NCI-H748 (cell line): ENCODE measurements around the gene TNS2.

Source experiments
- DNase-seq: peaks from one replicate; lab custom pipeline; 2025; ENCODE audit not compliant: unreplicated experiment; lab: John Stamatoyannopoulos, UW

Gene TNS2

DNA sequence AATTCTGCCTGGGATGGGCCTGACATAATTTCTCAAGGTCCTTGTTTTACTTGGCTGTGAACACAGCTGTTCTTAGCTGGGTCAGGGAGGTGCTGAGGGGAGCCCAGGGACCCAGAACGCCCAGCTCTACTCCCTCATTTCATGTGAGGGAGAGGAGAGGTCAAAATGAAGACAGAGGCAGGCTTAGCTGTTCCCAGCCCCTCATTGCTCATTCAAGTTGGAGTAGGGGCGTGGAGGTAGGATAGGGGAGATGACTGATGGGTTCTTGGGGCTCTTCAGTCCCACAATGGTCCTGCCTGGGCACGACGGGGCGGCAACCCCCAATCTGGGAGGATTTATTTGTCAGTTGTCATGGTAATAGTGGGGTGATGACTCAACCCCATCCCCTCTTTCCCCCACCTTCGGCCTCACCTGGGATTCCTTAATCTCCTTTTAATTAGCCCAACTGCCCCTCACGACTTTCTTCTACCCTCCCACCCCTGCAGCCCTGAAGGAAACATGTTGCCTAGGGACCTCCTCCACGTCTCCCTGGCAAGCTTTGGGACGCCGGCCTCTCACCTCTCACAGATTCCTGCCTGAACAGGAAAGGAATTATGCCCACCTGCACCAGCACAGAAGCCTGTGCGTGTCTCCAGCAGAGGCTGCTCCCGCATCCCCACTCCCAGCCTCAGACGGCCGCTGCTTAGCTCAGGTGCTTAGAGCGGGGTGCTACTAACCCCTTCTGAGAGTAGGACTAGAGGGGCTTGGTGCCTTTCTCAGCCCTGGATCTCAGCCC, 19.1 kb downstream of the TNS2 start:
- no peak for DNase-seq

DNA sequence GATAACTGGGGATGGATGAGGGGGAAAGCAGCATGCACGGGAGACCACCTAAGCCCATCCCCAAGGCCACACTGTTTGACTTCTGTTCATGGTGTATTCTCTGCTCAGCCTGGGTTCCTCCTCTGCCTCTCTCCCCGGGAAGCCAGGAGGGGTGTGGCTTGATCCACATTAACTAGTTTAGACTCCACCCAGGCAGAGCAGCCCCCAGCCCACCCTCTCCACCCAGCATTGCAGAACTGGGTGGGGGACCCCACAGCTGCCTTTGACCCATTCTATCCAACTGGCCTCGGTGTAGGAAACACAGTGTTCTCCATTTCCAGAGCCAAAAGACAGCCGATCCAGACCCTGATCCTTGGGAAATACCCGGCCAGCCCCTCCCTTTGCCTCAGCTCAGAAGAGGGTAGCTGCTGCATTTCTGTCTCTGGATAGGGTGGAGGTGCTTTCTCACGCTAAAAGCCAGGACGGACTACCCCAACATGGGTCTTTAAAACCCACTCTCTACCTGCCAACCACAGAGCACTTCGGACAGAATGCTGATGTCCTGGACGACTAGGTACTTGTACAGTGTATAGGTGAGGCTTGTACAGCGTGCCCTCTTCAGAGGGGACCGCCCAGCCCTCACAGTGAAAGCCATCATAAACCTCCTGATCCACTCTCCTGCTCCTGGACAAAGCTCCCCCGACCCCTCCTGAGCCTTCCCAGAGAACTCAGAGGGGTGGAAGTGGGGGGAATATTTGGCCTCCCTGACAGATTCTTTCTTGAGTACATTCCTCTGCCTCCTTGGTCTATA, 20.0 kb downstream of the TNS2 start:
- DNase-seq = no peak

DNA sequence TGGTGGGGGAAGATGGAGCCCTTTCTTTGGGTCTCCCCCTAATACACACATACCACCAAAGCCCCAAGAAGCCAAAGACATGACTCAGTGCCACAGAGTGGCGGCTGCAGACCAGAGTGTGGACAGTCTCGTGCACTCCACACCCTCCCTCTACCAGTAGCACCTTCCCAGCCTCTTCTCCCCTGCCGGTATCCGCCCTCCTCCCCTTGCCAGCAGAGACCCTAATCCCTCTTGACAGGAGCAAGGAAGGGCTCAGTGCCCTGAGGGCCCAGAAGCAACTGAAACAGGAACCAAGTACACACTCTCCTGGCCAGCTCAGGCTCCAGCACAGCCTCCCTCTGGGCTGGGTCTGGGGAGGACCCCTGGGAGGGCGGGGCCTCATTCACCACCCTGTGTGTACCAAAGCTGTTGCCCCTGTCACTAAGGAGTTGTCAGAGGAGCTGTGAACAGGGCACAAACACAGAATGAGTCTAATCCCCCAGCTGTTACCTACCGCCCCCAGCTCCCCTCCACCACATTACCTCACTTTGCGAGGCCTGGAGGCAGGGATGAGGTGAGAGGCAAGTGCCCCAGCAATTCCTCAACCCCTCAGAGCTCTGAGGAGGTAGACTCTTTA, 21.1 kb downstream of the TNS2 start:
- DNase-seq = no peak

DNA sequence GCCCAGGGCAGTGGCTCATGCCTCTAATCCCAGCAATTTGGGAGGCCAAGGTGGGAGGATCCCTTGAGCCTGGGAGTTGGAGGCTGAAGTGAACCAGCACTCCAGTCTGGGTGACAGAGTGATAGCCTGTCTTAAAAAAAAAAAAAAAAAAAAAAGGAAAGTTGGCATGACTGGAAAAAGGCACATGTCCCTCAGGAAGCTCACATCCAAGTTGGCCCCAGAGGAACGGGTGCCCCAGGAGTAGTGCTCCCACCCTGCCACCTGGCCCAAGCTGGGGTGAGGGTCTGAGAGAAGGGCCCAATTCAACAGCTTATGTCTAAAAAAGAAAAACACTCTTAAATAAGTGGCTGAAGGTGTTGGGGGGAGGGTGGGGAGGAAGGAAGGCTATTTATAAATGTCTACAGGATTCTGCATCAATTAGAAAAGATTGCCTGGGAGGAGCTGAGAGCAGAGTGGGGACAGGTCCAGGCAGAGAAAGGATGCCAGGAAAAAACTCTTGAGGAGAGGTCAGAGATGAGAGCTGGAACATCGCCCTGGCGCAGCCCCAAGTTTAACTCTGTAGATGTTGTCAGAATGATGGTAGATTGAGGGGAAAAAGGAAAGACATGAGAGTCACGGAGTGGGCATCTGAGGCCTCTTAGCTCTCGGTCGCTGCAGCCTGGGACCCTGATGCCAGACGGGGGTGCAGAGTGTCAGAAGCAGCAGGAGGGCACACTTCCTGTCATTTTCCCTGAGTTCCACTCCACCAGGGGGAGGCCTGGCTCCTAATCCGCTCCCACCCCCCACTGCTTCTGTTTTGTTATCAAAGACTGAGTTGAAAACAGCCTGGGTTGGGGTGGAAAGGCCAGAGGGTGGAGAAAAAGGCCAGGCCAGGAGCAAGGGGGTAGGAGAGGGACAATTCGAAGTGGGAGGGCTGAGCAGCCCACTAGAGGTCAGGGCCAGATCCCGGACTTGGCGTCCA, 22.0 kb downstream of the TNS2 start:
- no peak for DNase-seq

DNA sequence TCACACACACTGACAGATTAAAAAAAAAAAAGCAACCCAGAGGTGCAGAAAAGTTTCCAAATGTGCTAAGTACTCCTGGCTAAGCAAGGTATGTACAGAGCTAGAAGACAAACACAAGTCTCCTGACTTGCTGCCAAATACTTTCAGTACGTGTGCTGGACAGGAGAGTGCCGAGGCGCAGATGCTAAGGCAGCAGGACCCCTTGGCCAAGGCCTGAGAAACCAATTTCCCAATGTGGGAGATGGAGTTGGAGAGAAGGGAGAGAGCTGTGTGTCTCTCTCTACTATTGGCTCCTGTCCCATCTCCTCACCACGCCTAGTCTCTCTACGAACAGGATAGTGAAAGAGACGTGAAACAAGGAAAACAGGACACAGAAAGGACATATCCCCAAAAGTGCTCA, 24.0 kb downstream of the TNS2 start:
- no peak for DNase-seq

DNA sequence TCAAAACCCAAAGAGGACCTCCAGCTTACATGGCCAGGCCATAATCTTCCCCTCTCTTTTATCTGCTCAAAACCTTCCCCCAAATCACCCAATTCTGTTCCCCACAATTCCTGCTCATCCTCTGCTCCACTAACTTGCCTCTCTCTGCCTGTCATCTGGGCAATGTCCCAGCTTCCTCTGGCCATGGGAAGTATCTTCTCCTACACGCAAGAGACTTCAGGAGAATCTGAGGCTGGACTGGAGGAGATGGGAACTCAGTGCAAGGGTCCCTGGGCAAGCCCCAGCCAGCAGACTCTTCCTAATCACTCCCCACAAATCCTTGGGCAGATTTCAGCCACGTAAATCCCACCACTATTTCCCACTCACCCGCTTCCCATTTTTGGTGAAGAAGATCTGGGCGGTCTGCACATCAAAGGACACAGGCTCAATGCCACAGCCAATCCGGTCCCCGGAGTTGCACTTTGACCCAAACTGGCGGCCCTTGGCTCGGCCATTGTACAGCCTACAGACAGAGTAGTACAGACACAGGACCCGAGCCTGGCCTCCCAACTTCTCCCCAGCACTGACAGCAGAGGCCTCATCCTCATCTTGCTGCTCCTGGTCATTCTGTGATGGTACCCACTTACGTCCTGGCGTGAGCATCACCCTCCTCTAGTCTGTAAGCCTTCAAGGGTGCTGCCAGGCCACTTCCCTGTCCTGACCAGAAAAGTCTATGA, 24.6 kb downstream of the TNS2 start:
- no peak for DNase-seq

DNA sequence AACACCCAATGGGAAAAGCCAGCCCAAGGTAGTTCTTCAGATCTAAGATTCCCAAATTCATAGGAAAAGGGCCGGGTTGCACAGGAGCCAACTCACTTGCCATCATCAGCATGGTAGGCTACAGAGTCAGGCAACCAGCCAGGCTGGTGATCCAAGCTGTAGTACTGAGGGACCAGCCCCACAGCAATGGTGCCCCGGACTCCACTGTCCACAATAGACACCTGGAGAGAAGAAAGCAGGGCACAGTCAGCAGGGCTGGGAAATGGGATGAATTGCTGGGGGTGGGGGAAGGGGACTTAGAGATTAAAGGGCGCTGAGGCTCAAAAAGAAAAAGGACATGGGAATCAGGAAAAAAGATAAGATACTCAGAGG, 25.1 kb downstream of the TNS2 start:
- no peak for DNase-seq

DNA sequence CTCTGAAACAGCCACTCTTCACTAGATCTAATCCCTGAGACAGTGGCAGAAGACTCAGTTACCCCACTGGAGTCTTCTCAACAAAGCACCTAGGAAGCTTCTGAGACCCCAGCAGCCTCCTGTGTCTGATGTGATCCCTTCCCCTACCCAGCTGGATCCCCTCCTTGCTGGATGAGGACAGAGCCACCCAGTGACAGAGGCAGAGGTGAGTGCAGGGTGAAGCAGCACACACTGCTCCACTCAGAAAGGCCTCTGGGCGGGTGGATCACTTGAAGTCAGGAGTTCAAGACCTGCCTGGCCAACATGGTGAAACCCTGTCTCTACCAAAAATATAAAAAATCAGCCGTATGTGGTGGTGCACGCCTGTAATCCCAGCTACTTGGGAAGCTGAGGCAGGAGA, 26.6 kb downstream of the TNS2 start:
- DNase-seq = no peak

DNA sequence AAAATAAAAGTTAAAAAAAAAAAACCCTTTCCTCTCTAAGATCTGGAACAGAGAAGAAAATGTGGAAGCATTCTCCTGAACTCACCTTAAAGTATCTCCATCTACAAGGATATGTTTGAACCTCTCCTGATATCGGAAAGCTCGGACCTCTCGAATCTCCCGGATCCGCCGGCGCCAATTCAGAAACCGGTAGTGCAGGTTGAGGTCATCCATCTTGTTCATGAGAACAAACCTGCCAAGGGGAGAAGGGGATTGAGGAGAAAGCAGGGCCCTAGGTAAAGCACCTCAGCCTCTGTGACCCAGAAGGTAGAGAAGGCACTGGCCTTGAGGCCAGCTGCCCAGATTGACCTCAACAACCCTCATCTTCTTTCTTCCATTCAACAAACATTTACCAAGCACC, 27.2 kb downstream of the TNS2 start:
- DNase-seq = no peak

DNA sequence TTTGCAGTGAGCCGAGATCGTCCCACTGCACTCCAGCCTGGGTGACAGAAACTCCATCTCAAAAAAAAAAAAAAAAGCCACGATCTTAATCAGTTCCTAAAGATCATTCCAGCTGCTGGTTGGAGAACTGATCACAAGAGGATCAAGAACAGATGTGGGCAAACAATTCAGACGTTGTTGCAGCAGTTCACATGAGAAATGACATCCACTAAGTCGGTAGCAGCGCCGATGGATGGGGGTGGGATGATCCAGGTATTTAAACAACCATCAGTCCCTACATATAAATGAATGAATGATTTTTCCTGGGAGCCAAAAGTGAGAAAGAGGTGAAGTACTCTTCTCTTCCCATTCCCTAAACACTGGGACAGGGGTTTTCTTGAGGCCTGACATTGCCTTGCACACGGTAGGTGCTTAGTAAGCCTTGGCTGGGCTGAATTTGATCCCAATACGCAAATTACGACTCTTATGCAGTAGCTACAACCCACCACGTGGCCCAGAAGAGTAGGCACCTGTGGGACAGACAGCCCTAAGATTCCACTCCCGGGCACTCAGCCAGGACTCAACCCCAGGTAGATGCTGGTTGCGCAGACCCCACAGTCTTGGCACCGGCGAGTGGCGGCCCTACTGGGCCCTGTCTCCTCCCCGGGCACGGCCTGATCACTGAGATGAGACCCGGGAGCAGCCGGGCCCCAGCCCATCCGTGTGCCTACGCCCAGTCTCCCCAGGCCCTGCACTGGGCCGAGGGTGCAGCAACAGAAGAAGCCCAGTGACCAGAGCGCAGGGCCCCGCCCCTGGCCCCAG, 28.8 kb downstream of the TNS2 start:
- DNase-seq = no peak

DNA sequence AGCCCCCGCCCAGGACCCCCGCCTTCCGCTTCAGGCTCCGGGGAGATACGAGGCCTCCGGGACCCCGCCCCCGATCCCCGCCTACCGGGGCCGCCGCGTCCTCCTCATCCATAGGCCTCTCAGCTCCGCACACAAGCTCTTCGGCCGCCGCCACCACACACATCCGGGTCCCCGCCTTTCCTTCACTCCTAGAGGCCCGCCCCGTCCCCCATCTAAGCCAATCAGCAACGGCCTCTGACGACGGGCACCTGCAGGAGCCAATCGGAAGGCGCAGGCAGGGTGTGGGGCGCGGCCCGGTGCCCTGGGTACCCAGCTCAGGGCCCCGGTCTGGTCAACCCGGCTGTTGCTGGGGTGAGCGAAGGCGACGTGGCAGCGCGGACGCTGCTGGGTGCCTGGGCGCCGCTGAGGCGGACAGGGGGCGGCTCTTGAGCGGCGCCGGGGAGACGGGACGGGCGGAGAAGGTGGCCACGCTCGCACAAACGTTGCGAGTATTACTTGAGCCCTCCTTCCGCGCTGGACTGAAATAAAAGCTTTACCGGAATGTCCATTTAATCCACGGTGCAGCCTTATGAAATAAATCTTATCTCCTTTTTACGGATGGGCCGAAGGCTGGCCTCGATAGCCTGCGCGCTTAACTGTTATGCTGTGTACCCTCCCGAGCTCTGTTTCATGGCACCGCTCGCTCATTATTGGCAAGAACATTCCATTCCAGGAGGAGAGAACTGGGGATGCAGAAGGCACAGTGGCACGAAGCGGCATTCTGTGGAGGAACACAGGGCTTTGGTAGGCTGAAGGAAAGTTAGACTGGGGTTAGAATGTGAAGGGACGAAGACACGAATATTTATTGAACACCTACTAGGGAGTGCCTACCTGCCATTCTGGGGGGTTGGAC, 29.6 kb downstream of the TNS2 start, which contains the start of gene SPRYD3:
TSS of gene SPRYD3 (minus strand) at position 165 of the 892 bp plus-strand sequence. CDS start at position 108, 57 bp downstream.
- DNase-seq = peak; percentile 96

DNA sequence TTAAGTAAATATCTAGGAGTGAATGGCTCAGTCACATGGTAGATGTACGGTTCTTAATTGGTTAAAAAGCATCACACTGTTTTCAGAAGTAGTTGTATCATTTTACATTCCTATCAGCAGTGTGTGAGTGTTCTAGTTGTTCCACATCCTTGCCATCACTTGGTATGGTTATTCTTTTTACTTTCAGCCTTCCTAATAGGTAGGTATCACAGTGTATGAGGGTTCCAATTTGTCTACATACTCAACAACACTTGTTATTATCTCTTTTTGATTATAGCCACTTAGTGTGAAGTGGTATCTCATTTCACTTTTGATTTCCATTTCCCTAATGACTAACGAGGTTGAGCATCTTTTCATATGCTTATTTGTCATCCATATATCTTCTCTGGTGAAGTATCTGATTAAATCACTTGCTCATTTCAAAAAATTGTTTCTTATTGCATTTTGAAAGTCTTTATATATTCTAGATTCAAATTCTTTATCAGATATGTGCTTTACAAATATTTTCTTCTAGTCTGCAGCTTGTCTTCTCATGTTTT, 32.8 kb downstream of the TNS2 start:
- DNase-seq = peak; percentile 16

DNA sequence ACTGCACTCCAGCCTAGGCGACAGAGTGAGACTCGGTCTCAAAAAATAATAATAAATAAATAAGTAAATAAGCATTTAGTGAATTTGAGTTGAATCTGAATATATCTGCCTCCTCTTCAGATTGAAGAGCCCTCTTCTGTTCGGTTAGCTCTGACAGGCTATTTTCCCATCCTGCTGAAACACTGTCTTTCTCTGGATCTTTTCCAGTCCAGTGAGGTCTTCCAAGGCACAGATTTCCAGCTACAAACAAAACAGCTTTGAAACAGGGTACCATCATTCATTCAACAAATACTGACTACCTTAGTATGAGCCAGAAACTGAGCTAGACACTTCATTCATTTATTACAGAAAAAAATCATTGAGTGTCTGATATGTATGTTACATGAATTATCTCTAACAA, 36.5 kb downstream of the TNS2 start:
- no peak for DNase-seq

DNA sequence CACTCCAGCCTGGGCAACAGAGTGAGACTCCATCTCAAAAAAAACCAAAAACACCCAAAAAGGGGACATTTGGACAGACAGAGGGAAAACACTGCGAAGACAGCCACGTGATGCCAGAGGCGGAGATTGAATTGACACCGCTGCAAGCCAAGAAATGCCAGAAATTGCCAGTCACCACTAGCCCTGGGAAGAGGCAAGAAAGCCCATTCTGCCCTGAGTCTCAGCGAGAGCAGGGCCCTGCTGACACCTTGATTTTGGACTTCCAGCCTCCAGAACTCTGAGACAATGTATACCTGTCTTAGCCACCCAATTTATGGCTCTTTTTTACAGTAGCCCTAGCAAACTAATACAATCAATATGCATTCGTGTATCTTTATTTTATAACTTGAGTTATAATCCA, 40.2 kb downstream of the TNS2 start:
- DNase-seq = no peak

DNA sequence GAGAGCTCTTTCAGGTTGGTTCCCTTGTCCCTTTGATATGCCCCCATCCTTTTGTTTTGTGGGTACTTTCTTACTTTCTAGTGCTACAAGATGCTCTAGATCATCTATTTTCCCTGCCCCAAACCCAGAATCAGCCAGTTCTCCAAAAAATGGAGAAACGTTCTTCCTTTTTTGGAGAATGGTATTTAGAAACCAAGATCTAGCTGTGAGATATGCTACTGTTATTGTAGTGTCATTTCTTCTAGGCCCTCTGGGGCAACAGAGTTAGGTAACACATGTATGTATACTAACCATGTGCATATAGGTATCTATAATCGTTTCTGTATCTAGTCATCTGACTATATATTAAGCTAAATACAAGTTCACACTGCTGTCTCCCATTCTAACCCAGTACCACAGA, 40.7 kb downstream of the TNS2 start:
- DNase-seq = no peak

DNA sequence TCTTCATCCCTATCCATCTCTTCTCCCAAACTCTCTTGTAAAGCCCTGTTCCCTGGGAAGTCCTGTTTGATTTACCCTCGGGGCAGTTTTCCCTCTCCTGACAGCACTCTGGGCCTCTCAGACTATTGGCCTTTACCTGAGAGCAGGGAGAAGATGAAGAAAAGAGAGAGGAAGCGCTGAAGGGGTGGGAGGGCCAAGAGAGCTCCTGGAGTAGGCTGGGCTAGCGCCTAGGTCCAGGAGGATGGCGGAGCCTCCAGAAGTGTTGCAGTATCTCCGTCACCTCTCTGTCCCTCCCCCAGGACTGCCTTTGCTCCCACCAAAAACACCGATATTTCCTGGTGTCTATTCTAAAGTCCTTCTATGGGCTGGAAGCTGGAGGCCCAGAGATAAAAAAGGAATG, 41.9 kb downstream of the TNS2 start:
- no peak for DNase-seq

DNA sequence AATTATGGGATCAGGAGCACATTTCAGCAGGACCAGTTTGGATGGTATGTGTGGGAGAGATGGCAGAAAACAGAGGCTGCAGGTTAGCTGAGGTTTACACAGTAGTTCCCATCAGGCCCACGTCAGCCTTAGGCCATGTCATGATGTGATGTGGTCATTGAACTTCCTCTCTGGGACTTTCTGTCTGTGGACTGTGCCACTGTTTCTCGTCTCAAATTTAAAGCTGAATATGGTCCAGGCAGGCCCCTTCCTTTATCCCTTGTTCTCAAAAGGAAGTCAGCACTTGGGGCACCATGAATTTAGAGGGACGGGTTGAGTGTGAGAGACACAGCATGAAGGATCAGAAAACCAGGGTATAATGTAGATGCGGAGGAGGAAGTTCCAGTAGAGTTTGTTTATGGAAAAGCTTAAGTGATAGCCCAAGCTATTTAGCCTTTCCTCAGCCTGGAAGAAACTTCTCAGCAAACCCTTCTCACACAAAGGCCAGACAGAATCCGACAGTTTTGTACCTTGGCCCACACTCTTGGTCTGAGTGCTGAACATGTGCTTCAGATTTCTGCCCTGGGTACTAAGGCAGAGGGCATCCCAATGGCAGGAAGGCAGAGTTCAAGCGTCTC, 44.0 kb downstream of the TNS2 start:
- DNase-seq = no peak

DNA sequence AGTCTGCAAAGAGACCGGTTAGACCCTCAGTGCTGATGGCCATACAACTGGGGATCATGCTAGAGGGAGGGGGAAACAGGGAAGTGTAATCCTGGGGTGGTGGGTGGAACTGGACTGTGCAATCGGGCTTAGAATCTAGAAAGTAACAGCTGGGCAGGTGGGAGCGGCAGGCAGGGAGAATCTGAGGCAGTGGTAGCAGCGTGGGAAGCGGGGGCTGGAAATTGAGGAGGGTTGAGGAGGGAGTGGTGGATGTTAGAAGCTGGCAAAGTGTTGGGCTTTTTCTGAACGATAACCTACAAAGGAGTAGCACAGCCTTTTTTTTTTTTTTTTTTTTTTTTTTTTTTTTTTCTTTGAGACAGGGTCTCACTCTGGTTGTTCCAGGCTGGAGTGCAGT, 44.5 kb downstream of the TNS2 start:
- no peak for DNase-seq
